Stomach (tissue), 4 donors: ENCODE results near the gene PLEKHG1.

Source experiments
- CTCF ChIP-seq, 7 experiments: fragments of 450-650 bp in 4 of 7; fragments of 200-600 bp in 3 of 7; sonication (generic) in 3 of 7; IDR thresholded peaks; one replicate each; pipeline ENCODE4 v1.5.1; 2016 to 2019; ENCODE audit warnings: antibody characterized with exemption in 7 of 7, control low read depth in 2 of 7, mild to moderate bottlenecking in 1 of 7
- EP300 ChIP-seq: sonication (generic); formaldehyde crosslinking; IDR thresholded peaks from one replicate; pipeline ENCODE4 v1.6.1; 2017; ENCODE audit warnings: antibody characterized with exemption
- POLR2A ChIP-seq, 4 donors: fragments of 450-650 bp; IDR thresholded peaks; one replicate each; pipeline ENCODE4 v1.6.1; 2016; ENCODE audit warnings: antibody characterized with exemption in 4 of 4, control low read depth in 2 of 4, mild to moderate bottlenecking in 1 of 4, moderate library complexity in 1 of 4
- POLR2AphosphoS5 ChIP-seq, 3 donors: sonication (generic); formaldehyde crosslinking; IDR thresholded peaks; one replicate each; pipeline ENCODE4 v1.6.1; 2016; ENCODE audit warnings: antibody characterized with exemption in 3 of 3

DNA sequence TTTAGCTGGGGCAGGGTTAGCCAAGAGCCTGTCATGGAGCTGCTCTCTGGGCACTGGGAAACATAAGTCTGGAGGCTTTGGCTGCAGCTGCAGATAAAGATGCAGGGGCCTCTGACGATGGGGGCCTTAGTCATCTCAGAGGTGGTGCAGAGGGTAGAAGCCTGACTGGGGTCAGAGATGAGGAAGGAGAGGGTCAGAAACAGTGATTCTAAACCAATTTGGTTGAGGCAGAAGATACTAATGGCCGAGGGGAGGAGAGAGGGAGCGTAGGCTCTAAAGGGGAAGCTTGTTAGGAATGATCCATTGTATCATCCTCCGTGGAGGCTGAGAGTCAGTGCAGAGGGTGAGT is 33.8 kb downstream of the PLEKHG1 start:
- TF ChIP-seq POLR2A (IDR thresholded peaks at IDR 0.05) (no peak), POLR2AphosphoS5 (IDR thresholded peaks at IDR 0.05) (no peak), CTCF (IDR thresholded peaks at IDR 0.05) (no peak), EP300 (no peak)
